ENCODE results near the gene TRIM54.
"Not testable (repeated sequence)": the region's sequence is repeated elsewhere in the genome, so short reads cannot be mapped to it uniquely, and the experiment has no call there.

TRIM54 gene

GRCh38 chr2:27285481-27285880 is 3.3 kb downstream of the TRIM54 start:
- FAIRE-seq: no peak

GRCh38 chr2:27288610-27289009 is 6.4 kb downstream of the TRIM54 start:
- FAIRE-seq: no peak

DNA sequence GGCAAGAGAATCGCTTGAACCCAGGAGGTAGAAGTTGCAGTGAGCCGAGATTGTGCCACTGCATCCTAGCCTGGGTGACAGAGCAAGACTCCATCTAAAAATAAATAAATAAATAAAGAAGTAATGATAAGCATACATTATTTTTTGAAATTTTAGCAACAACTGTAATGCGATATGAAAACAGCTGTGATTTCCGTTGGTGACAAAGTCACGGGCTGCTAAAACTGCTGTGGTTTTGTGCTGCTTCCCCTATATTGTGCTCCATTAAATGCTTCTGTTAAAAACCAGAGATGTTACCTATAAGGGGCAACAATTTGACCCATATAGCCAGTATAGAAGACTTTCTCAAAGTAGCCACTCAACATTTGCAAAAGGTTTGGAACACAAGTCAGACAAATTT is 8.3 kb downstream of the TRIM54 start:
- no peak for FAIRE-seq

DNA sequence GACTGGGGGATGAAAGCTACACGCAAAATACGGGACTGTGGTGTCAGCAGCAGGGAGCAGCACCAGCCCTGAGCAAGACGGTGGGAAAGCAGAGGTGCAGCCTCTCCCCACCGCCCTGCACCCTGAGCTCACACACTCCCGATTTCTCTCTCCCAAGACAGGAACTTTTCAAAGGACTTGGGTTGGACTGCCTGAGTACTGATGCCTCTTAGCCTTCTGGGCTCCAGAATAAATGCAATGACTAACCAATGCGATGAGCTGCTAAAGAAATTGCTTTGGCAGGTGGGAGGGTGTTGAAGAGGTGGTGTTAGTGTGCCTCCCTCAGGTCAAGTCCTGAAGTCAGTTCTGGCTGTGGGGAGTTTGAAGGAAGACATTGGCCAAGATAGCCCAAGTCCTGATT is 9.6 kb downstream of the TRIM54 start:
- FAIRE-seq: no peak

GRCh38 chr2:27294928-27295327 is 12.7 kb downstream of the TRIM54 start:
- no peak for FAIRE-seq

GRCh38 chr2:27296481-27296880 is 14.3 kb downstream of the TRIM54 start:
- FAIRE-seq: no peak

DNA sequence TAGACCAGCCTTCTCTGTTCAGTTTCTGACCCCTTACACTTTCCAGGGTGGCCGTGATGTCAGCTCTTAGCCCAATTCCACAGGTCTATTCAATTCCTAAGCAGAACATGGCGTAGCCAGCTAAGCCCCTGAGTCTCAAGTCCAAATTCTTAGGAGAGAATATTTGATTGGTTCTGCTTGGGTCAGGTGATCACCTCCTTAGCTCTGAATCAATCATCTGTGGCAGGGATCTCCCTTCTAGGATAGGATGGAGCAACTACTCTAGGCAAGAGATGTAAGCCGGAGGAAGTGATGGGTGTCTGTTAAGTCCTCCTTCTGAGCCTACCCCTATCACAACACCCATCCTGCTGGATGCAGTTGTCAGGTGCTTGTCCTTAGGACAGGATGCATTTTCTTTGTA is 15.0 kb downstream of the TRIM54 start:
- no peak for FAIRE-seq

DNA sequence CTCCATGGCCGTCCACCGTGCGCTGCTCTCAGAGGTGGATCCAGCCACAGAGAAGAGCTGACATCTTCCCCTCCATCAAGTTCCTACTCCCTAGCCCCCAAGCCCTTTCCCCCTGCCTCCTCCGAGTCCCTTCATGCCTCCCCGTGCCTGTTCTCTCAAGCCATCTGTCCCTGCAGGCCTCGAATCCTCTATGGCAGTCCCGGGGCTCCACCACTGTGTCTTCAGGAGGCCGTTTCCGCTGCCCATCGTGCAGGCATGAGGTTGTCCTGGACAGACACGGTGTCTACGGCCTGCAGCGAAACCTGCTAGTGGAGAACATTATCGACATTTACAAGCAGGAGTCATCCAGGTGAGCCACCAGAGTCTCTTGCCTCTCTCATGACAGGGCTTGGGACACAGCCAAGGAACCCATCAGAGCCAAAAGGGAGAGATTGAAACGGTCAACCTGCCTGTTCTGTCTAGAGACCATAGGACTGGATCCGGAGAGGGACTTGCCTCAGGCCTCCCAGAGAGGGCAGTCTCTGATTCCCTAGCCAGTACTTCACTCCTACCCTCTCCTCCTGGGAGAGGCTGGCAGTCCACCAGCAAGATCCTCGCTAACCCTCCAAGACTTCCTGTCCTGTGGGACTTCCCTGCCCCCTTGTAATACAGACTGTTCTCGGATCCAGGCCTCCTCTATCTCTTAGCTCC is 16.3 kb downstream of the TRIM54 start:
- no peak for FAIRE-seq

DNA sequence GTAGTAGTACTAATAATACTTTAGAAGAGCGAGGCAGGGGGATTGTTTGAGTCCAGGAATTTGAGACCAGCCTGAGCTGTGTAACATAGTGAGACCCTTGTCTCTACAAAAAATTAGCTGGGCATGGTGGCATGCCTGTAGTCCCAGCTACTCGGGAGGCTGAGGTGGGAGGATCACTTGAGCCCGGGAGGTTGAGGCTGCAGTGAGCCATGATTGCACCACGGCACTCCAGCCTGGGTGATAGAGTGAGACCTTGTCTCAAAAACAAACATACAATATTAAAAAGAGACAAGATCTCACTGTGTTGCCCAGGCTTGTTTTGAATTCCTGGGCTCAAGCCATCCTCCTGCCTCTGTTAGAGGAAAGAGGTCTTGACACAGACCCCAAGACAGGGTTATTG is 18.4 kb downstream of the TRIM54 start:
- not testable (repeated sequence) for FAIRE-seq

DNA sequence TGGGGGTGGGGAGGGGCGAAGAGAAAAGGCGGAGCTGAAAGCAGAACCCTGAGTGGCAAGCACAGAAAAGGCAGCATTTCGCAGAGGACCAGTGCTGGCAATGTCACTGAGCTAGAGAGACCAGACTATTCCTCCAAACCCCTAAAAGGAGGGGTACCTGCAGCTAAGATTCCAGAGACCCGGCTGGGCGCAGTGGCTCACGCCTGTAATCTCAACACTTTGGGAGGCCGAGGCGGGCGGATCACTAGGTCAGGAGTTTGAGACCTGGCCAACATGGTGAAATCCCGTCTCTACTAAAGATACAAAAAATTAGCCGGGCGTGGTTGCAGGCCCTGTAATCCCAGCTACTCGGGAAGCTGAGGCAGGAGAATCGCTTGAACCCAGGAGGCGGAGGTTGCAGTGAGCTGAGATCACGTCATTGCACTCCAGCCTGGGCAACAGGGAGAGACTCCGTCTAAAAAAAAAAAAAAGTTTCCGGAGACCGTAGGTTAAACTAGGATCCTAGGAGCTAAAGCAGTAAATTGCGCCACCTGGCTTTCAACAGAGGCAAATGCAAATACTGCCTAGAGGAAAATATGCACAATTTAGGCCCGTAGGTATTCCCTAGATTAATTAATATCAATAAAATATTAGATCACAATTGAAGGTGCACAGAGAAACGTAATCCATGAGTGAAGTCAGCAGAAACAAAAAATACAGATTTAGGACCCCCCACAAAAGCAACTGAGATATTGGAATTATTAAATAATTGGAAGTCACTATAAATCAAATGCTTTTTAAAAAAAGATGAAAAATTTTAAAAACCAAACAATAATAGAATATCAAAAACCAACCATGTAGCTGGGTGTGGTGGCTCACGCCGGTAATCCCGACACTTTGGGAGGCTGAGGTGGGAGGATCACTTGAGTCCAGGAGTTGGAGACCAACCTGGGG is 21.1 kb downstream of the TRIM54 start:
- FAIRE-seq: peak; percentile 91

DNA sequence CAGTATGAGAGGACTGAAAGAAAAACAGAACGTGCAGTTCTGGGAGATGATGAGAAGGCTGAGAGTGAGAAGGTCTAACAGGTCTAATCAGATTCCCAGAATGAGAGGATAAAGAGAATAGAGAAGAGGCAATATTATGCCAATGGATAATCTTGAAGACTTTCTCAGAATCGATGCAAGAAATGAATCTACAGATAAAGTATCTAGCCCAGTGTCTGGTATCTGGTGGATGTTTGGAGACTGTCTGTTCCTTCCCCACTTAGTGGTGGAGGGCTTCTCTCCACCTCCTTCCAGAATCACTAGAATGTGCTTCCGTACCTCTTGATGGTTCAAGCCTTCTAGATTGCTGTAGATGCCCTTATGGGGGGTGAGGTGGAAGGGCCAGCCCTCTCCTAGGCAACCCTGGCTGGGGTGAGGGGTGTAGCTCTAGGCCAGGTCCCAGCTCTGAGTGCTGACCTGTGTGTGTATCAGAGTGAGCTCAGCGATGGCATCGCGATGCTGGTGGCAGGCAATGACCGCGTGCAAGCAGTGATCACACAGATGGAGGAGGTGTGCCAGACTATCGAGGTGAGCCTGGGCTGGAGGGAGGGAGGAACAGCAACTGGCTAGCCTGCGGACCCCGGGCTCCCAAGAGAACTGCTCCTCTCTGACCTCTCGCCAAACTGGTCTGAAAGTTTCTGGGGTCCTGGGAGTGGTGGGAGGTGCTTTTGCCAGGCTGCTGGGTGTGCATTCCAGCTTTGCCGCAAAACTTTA is 22.4 kb downstream of the TRIM54 start:
- no peak for FAIRE-seq

GRCh38 chr2:27305516-27305915 is 23.3 kb downstream of the TRIM54 start:
- FAIRE-seq: no peak

DNA sequence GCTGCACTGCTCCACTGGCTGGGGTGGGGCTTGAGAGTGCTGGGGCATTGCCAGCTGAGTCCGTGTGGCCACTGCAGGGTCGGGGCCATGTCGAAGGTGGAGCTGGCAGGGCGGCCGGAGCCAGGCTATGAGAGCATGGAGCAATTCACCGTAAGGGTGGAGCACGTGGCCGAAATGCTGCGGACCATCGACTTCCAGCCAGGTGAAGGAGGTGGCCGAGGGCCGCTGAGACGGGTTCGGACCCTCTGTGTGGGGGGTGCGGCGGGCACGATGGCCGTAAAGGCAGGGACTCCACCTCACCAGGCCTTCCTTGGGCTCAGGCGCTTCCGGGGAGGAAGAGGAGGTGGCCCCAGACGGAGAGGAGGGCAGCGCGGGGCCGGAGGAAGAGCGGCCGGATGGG is 23.9 kb downstream of the TRIM54 start:
- FAIRE-seq: no peak

DNA sequence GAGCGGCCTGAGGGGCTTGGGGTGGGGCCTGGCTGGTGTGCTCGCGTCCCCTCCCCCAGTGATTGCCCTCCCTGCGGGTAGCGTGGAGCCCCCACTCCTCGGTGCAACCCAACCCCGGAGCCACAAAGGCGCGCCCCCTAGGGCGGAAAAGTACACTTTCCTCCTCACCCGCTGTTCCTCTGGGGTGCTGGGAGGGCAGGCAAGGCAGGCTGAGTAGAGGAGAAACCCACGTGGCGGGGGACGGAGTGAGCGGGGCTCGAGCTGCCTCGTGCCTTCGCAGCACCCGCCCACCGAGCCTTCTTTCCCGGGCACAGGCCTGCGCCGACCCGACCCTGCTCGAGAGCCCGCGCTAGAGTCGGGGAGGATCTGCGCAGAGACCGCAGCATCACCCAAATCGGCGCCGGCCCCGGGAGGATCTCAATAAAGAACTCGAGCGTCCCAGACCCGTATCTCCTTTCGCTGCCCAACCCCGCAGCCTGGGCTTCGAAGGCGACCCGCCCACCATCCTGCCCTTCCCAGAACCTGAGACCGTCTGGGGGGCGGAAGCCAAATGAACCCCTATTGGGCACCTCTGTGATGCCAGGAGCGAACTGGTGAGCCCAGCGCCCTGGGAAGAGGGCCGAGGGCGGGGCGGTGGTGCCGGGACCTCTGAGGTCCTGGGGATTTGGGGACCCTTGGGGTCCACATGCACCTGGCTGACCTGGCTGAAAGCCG is 24.5 kb downstream of the TRIM54 start:
- FAIRE-seq: no peak

GRCh38 chr2:27307287-27307544 is 25.0 kb downstream of the TRIM54 start:
- no peak for FAIRE-seq

DNA sequence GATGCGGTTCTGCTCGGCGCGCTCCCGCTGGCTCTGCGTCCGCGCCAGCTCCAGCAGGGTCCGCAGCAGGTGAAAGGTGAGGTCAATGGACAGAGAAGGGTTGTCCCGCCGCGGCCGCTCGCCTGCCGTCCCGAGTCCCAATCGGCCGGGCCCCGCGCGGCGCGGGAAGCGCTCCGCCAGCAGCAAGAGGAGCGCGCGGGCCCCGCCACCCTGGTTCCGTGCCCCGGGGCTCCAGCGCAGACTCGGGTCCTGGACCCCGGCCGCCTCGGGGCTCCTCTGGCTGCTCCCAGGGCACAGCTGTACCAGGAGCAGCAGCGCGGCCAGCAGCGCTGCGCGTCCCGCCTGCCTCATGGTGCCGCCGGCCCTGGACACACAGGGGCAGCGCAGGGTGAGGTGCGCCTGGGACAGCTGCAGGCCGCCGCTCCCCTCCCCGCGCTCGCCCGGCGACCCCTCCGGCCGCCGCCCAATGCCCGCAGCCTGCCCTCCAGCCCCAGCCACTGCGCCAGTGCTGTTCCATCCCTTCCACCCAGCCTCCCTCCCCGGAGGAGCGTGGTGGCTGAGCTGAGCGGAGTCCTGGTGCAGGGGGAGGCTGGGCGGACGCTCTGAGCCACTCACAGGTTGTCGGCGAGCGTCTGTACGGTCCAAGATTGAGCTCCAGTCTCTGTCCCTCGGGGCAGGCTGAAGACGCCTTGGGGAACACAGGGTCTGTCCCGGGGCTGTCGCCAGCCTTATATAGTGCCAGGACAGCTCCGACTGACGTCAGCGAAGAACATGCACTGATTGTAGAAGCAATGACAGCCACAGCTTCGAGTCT is 25.5 kb downstream of the TRIM54 start:
- no peak for FAIRE-seq

GRCh38 chr2:27308359-27308881 is 26.2 kb downstream of the TRIM54 start, which contains the start of gene UCN:
UCN (minus strand) TSS chr2:27308445; CDS start chr2:27307895, 550 bp downstream.
- no peak for FAIRE-seq

DNA sequence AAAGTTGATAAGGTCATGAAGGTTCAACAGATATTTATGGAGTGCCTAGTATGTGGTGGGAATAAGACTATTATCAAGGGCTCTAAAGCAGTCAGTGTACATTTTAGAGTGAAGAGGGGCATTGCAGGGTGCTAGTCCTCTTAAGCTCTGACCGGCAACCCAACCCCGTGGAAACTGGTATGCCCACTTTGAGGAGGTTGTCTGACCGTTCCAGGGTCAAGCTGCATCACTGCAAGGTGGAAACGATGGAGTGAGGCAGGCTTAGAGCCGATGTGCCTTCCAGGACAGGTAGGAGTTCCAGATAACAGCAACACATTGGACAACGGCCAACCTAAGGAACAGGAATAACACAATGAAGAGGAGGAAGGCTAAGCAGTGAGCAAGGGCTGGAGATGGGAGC is 27.4 kb downstream of the TRIM54 start:
- FAIRE-seq: no peak

DNA sequence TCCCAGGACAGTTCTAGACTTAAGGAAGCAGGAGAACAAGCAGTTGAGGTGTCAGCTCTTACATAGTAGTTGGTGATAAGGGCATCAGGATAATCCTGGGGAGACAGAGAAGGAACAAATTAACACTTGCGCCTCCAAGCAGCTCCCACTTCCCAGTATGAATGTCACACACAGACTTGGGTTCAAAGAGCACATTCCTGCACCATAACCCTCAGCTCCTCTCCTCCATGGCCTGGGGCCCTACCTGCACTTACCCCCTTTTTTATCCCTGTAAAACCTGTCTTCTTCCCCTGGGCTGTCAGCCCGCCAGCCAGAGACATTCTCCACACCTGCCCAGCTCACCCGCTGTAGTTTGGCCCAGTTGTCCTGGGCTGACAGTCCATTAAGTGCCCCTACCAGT is 29.9 kb downstream of the TRIM54 start:
- no peak for FAIRE-seq

- FAIRE-seq: no peak
Measured at GRCh38 chr2:27313882-27314645, 31.8 kb downstream of the TRIM54 start.

GRCh38 chr2:27314709-27315108 is 32.5 kb downstream of the TRIM54 start:
- FAIRE-seq: no peak

All from A204.1 (cell line).